Stimulated activated CD4-positive, alpha-beta T cell treated with anti-CD3 and anti-CD28 coated beads, Interleukin-1b, Interleukin-23, amount 100 ng/mL, for 1 hour (primary cell): ENCODE results near the gene FAH.
A peak's percentile ranks its signal among the peaks of the same experiment; 100 is the strongest.

Experiments
- DNase-seq, 2 donors: peaks; one replicate each; pipeline ENCODE4 v3.0.0-alpha.2; 2020; ENCODE audit warnings: low read depth in 2 of 2

The FAH gene

DNA sequence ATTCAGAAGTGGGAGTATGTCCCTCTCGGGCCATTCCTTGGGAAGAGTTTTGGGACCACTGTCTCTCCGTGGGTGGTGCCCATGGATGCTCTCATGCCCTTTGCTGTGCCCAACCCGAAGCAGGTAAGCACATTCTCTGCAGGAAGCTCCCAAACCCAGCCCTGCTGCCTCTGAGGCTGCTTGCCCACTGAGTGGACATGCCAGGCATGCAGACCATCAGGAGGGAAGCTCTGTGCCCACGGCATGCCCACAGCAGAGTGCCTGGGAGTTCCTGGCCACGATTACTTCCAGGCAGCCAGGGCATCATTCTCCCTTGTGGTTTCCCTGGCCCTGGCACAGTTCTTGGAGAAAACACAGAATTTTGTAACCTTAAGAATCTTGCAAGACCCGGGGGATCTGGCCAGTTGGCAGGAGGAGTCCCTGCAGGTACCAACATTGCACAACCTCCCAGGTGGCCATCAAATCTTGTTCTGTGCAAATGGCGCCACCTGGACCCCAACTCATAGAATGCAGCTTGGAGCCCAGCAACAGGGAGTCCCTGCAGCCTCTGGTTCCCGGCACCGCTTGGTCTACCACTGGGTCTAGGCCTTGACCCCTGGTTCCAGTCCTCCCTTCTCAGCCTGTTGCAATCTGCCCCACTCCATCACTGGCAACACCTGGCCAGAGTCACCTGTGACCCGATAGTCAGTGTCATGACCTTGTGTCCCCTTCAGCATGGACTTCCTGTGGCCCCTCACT, 20.4 kb downstream of the FAH start:
- DNase-seq = peak; percentile 12 to 55

DNA sequence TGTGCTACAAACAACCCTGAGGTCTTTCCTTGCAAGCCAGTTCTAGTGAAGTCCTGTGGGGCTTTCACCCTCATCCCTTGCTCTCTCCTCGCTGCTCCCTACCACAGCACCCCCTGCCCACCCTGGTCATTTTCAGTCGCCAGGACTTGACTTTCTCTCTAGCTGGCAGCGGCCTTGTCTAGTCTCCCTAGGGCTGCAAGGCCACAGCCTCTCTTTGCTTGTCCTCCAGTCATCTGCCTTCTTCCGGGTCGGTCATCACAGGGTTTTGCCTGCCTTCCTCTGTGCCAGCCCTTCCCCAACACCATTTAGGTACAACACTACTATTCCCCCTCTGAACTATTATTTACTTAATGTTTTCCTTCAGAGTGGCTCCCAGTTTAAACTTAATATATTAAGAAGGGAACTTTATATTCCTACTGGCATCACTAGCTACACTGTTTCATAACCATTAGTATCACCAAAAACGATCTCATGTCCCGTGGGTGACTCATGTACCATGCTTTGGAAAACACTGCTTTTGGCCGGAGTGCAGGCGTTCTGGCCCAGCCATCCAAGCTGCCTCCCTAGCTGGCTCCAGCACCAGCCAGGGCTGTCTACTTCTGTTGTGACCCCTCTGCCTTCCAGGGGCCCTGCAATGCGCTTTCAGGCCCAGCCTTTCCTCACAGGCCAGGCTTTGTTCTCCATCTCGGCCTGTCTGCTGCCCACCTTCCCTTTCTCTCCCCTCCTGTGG, 21.4 kb downstream of the FAH start:
- no peak for DNase-seq

DNA sequence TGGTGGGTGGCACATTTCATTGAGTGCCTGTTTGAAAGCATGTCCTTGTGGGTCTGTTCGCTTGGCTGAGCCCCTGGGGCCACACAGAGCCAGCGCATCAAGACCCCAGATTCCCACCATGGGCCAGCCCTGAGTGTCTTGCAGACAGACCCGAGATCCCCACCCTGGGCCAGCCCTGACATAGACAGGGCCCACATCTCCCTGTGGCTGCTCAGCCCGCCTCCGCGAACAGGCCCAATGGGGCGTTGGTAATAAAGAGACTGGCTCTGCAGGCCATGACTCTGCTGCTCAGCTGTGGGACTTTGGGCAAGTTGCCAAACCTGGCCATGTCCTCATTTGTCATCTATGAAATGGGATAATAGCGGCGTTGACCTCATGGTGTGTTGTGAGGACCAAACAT, 22.6 kb downstream of the FAH start:
- DNase-seq = no peak

DNA sequence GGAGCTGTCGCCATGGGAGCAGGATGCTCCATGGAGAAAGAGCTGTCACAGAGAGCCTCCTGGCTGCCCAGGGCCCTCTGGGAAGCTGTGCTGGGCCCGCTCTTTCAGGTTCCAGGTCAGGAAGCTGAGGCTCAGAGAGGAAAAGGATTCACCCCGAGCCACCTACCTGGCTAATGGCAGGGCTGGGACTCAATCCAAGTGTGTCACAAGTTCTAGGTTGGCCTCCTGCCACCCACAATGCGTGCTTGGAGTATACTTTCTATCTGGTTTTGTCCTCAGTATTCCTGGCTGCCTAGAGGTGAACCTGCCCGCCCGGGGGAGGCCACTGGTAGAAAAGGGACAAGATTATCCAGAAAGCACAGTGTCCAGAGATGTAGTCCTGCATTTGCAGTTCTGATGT, 23.6 kb downstream of the FAH start:
- no peak for DNase-seq

DNA sequence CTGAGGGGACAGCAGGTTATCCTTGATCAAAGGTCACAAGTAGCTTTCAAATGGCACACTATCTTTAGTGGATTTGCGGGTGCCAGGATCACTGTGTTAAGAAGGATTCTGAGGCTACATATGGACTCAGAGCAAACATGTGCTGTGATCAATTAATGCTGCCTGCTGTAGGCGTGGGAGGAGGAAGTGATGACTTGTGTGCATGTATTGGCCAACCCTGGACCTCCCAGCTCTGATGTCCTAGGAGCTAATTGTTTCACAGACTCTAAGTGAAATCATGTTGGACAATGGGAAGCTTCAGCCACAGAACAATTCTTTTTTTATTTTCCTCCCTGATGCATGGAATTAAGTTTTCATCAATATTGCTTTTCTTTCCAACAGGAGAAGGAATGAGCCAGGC, 24.4 kb downstream of the FAH start:
- DNase-seq = no peak

DNA sequence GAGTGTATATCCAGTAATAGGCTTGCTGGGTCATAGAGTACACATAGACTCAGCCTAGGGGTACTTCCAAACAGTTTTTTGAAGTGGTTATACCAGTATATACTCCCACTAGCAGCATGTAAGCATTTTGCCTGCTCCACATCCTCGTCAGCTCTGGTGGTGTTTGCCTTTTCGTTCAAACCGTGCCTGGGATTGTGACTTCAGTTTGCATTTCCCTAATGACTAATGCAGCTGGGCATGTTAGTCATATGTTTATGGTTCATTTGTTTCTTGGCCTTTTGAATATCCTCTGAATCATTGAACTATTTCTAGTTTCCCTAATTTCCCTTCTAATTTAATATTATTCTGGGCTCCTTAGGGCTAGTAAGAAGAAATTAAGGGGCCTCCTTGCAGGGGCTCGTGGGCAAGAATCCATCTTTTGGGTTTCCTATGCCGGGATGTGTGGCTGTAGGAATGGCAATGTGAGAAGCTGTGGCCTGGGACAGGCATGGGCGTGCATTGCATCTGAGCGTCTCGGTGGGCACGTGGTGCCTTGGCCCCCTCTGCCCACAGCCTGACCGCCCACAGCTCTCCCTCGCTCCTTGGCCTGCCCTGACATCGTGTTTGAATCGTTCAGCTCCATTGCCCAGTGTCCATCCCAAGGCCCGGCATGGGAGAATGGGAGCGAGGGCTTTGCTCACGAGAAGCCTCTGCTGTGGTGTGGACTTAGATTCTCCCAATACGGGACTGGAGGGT, 26.4 kb downstream of the FAH start:
- no peak for DNase-seq

DNA sequence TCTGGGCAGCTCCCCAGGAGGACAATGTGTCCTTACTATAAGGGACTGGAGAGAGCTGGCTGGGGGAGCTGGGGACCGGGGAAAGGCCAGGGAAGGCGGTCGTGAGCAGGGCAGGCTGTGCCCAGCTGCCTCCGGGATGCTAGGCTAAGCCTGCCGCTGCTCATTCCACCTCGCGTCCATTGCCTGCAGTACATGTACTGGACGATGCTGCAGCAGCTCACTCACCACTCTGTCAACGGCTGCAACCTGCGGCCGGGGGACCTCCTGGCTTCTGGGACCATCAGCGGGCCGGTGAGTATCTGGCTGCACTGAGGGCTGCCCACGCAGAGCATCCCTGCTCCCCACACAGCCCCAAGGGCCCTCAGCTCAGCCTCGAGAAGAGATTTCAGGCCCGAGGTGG, 27.1 kb downstream of the FAH start:
- no peak for DNase-seq

DNA sequence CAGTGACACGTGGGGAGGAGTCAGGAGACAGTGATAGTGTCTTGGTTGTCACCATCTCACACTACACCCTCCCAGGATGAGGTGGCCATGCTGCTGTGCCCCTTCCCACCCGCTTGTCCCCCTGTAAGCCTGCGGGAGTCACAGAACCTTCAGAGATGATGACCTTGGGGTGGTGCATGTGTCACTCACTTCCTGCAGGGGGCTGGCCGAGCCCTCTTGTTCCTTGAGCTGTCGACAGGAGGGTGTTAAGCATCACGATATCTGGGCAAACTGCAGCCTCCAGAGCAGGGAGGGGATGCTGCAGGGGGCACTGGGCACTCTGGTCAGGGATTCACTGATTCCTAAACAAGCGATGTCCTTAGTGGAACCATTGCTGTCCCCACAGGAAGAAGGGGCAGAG, 27.7 kb downstream of the FAH start:
- DNase-seq = no peak

DNA sequence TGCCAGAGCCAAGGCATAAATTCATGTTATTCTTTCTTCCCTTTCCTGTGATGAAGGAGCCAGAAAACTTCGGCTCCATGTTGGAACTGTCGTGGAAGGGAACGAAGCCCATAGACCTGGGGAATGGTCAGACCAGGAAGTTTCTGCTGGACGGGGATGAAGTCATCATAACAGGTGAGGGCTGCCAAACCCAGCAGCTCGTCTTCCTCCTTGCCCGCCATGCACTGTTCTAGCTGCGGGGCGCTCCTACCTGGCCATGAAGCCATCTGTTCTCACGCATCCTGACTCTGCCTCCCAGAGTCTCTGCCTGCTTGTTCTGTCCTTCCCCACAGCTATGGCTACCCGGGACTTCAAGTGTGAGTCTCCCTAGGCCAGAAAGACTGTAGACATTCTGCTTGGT, 28.2 kb downstream of the FAH start:
- no peak for DNase-seq

DNA sequence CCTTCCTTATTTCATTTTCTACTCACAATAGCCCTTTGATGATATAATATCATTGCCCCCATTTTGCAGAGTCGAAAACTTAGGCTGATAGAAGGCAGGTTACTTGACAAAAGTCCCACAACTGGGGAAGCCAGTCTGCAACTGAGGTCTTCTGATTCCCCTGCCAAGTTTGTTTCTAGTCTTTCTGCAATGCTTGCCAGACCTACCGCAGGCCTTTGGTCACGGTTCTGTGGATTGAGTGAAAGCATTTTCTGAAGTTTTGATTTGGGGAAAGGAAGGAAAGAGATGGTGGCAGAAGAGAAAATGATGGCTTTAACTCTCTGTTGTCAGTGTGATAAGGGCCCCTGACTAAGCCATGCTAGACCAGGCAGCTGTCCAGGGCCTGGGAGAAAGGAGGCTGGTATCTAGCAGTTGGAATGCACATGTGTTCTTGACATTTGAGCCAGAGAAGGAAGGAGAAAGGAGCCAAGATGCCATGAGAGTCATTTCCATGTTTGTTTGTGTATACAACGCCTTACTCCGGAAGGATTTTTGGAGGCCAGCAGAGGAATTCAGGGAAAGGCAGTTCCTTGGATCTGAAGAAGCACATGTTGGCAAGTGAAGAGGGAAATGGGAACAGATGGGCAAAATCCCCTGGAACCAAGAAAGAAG, 29.9 kb downstream of the FAH start:
- DNase-seq = no peak

DNA sequence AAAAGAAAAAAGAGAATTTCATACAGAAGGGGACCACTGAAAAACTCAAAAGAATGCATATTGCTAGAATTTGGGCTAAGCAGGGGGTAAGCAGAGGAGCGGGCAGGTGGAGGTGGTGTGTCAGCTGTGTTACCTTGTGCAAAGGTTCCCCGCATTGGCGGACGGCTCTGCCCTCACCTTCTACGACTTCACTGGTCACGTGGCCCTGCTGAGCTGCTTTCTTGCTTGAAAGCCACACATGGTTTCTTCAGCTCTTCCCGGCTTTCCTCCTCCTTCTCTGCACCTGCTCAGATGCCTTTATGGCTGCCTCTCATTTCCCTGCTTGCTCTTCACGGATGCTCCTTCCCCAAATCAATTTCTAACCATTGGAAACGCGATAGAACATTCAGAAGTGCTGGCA, 30.5 kb downstream of the FAH start:
- DNase-seq = no peak

DNA sequence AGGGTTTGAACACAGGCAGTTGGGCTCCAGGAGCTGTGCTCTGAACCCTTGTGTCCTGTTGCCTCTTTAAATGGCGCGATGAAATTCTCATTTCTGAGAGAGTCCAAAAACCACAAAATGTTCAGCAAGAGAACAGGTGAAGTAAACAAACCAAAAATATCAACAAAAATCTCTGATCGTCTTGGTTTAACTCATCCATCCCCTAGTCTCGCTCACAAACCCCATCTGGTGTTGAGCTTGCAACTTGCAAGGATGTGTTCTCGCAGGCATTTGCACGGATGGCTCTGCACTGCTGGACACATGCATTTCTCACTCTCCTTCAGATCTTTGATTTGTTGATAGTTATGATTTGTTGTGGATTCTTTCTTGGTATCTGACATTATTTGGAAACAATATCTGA, 31.1 kb downstream of the FAH start:
- DNase-seq = no peak

DNA sequence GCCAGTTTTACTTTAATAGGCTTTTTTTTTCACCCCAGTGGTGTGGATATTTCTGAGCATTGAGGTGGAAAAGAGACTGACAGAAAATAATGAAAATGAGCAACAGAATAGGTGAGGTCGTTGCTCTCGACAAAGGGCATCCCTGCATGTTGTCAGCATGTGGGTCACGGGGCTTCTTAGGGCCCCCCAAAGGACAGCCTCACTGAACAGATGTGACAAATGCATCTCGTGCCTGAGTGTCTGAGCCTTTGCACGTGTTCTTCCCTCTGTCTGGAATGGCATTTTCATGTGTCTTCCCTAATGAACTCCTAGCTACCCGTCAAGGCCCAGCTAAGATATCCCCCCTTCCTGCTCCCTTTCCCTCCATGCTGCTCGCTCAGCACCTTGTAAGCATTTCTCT, 31.8 kb downstream of the FAH start:
- DNase-seq = no peak

DNA sequence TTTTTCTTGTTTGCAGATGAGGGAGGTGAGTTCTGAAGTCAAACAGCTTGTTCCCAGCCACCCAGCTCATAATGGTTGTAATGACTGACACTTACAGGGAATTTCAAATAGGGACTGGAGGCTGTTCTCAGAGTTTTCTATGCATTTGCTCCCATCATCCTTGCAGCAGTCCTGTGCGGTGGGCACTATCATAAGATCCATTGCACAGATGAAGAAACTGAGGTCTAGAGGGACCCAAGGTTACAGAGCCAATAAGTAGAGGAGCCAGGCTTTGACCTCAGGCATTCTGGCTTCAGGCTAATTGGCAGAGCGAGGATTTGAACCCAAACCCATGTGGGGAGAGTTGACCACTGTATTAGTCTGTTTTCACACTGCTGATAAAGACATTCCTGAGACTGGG, 32.4 kb downstream of the FAH start:
- DNase-seq = no peak

DNA sequence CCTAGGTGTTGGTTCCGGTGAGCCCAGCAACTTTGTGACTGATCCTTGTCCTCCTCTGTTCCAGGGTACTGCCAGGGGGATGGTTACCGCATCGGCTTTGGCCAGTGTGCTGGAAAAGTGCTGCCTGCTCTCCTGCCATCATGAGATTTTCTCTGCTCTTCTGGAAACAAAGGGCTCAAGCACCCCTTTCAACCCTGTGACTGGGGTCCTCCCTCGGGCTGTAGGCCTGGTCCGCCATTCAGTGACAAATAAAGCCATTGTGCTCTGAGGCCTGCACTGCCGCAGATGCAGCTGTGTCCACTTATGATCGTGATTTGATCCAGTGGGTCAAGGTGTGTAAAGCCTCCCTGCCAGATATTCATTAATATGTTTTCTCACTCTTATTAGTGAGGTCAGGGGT, 33.3 kb downstream of the FAH start:
- DNase-seq = no peak

DNA sequence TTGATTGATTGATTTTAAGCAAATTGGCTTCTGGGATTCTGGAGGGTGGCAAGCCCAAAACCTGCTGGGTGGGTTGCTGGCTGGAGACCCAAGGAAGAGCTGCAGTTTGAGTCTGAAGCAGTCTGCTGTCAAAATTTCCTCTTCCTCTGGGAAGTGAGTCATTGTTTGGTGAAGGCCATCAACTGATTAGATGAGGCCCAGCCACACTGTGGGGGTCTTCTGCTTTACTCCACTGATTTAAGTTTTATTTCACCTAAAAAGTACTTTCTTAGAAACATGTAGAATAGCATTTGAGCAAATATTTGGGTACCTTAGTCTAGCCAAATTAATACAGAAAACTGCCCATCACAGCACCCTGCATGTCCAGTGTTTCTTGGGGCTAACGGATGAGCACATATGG, 33.8 kb downstream of the FAH start:
- DNase-seq = no peak

DNA sequence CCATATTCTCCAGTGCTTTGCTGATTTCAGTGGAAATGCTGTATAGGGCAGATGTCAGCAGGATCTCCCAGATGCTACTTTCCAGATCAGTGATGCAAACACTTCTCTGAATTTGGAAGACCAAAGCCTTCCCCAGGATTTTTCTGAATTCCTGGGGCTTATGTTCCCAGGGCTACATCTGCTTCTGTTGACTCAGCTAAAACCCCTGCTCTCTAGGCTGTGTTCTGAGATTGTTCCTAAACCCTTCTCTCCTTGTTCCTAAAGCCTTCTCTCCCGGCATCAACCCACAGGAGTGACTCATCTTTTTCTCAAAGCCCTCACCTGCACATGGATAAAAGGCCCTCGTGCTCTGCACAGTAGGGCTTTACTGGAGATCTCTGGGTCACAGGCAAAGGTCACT, 35.5 kb downstream of the FAH start:
- no peak for DNase-seq

DNA sequence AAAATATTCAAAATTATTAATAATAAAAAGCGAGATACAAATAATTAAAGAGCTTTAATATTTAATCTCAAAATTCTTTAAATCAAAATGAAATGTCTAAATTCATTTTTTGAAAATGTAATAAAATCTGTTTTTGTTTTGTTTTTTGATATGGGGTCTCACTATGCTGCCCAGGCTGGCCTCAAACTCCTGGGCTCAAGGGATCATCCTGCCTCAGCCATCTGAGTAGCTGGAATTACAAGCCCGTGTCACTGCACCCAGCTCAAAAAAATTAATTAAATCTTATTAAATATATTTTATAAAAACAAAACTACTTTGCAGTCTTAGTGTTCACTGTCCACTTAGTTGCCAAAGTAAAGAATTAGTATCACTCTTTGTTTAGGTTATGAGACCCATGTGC, 38.4 kb downstream of the FAH start:
- no peak for DNase-seq

DNA sequence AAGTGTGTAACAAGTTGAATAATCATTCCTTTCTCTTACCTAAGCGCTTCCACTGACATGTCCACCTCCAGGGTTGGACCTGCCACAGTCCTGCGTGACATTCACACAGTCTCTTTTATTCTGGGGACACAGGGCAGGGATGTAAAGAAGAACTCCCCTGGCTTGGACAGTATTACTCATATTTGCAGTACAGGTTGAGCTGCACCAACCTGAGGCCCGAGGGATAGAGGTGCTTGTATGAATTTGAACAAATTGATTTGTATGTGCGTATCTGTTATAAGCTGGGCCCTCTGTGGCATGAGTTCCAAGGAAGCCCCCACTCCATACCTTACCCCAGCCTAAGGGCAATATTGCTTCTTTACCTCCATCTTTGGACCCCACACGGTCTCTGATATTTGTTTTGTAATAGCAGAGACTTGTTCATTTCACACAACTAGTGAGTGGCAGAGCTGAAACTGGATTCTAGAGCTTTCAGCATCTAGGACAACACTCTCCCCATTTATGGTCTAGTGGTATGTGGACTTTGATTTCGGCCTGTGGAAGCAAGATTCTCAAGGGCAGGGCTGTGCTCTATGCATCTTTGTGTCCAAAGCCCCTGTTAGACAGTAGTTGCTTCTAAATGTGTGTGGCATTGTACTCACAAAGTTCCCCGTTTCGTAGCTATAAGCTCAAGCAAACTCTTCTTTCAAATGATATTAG, 39.2 kb downstream of the FAH start:
- DNase-seq = no peak

DNA sequence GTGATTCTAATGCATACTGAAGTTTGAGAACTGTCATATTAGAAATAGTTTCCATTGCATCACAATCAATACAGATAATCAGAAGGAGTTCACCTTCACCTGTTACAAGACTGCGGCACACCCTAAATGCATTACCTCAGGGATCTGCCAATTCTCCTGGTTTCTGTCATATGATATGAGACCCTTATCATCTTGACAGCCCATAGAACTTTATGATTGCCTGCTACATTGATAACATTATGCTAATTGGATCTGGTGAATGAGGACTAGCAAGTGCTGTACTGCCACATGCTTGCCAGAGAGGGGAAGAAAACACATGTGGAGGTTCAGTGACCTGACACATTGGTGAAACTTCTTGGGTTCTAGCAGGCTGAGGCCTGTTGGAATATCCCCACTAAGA, 41.4 kb downstream of the FAH start:
- no peak for DNase-seq

DNA sequence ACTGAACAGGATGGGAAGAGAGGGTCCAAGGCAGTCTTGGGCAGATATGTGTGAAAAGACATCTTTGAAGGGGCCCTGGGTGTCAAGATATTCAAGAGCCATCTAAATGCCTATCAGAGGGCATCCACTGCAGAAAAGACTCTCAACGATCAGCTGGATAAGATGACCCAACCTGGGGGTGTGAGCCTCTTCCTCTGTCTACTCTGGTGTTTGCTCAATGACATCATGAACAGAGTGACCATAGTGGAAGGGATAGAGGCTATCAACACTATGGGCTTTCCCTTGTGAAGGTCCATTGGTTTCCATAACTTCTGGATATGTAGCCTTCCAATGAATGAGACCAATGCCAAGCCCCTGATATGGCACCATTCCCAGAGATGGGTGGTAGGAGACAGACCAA, 42.1 kb downstream of the FAH start:
- DNase-seq = no peak

DNA sequence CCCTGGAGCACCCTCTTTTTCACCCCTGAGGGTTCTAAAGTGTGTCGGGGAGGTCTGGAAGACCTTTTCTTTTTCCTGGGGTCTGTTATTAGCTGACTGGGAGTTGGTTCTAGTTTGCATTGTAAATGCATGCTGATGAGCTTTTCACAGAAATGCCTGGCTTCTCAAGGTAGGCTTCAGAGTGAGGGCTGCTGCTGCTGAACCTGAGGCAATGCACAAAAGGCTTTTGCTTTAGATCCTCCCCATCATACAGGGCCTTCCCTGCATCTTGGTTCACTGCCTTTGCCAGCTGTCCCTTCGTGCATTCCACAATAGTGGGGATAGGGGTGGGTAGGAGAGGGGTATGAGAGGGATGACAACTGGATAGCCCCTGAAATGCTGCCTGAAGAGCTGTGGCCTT, 46.6 kb downstream of the FAH start:
- DNase-seq = no peak
